ENCODE measurements around the gene ANKFY1. TPM values are rescaled to one million over a fixed set of nuclear protein-coding genes. Genes with fewer than 3 reads are reported as not detected.
A peak's percentile ranks its signal among the peaks of the same experiment; 100 is the strongest.

The ANKFY1 gene
- total and polyA plus RNA-seq, 9 of the 15 experiments (the other 6 are each of a cell fraction or from before 2014, with no cell fraction given): 4.3 to 25.6 (median 12.2) TPM

- TF ChIP-seq ZNF12 (CRISPR knock-in tag; IDR thresholded peaks at IDR 0.05) (no peak), SRSF9 (IDR thresholded peaks at IDR 0.05; ENCODE audit: borderline replicate concordance, low read depth, low read length) (no peak), ELK1 (CRISPR knock-in tag; IDR thresholded peaks at IDR 0.05) (no peak), ETS1 (conservative IDR thresholded peaks at IDR 0.05; ENCODE audit: control insufficient read depth, low read depth, low read length) (no peak), BCL6 (CRISPR knock-in tag; IDR thresholded peaks at IDR 0.05) (no peak), ZNF184 (CRISPR knock-in tag; IDR thresholded peaks at IDR 0.05) (no peak), BRCA1 (IDR thresholded peaks at IDR 0.05) (no peak), BRCA1 (CRISPR knock-in tag; IDR thresholded peaks at IDR 0.05) (no peak), FIP1L1 (IDR thresholded peaks at IDR 0.05; ENCODE audit: low read depth, low read length, poor library complexity, severe bottlenecking) (no peak), MITF (IDR thresholded peaks at IDR 0.05) (no peak), MBD2 (IDR thresholded peaks at IDR 0.05; ENCODE audit: borderline replicate concordance, low read depth) (no peak), ZBTB49 (CRISPR knock-in tag; IDR thresholded peaks at IDR 0.05; ENCODE audit: borderline replicate concordance) (no peak), ZMIZ1 (IDR thresholded peaks at IDR 0.05; ENCODE audit: low read depth in 2 of 2, low read length in 2 of 2) (no peak), TAF7 (tag; IDR thresholded peaks at IDR 0.05) (no peak), CXXC5 (CRISPR knock-in tag; IDR thresholded peaks at IDR 0.05) (peak; percentile 32; the same call in 1 of the 2 replicates), TCF3 (CRISPR knock-in tag; IDR thresholded peaks at IDR 0.05) (0 out of 2 replicates have a peak, but pooled peaks have one; percentile 21), ARID3B (CRISPR knock-in tag; IDR thresholded peaks at IDR 0.05; ENCODE audit: borderline replicate concordance) (no peak), STAG1 (CRISPR knock-in tag; IDR thresholded peaks at IDR 0.05; ENCODE audit: borderline replicate concordance) (no peak)
Observed at GRCh38 chr17:4206962-4207361, 56.8 kb downstream of the ANKFY1 start (continued).

Measured in K562 (cell line).